GM13976 (cell line): Measurements from ENCODE around the gene ASH1L.
"Not testable (repeated sequence)": the region's sequence is repeated elsewhere in the genome, so short reads cannot be mapped to it uniquely, and the experiment has no call there.

Source experiments
- DNase-seq: peaks from one replicate; pipeline ENCODE4 v3.0.0; 2012; ENCODE audit warnings: low spot score
- in situ Hi-C: fragments of 300-500 bp; cut with MboI; formaldehyde crosslinking; loops from one replicate; pipeline ENCODE4 v1.12.0; 2022; ENCODE audit warnings: low sequenced_read_pairs, mixed read lengths, inconsistent platforms; ENCODE audit not compliant: unreplicated experiment
- TF ChIP-seq, protein P1 (sequence below): IDR thresholded peaks from 2 replicates; pipeline ENCODE4 v1.5.1; 2012; ENCODE audit warnings: borderline replicate concordance, mild to moderate bottlenecking; ENCODE audit not compliant: insufficient read depth; ENCODE audit errors: extremely low read depth, missing control alignments, control extremely low read depth

The ASH1L gene

DNA sequence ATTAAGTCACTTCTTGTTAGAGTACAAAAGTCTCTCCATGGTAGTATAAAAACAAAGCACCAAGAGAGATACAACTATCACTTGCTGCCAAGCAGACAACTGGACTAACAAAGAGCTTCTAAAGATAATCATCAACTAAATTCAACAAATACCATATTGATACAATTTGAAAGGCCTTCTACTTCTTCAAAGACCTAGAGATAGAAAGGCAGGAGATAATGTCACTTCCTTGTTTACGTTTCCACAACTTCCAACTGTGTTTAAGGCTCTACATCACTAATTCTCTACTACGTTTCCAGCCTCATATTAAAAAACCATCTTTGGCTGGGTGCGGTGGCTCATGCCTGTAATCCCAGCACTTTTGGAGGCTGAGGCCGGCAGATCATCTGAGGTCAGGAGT lies 104.5 kb downstream of the ASH1L start:
- in situ Hi-C loops: no loop called here
- TF ChIP-seq, protein P1, sequence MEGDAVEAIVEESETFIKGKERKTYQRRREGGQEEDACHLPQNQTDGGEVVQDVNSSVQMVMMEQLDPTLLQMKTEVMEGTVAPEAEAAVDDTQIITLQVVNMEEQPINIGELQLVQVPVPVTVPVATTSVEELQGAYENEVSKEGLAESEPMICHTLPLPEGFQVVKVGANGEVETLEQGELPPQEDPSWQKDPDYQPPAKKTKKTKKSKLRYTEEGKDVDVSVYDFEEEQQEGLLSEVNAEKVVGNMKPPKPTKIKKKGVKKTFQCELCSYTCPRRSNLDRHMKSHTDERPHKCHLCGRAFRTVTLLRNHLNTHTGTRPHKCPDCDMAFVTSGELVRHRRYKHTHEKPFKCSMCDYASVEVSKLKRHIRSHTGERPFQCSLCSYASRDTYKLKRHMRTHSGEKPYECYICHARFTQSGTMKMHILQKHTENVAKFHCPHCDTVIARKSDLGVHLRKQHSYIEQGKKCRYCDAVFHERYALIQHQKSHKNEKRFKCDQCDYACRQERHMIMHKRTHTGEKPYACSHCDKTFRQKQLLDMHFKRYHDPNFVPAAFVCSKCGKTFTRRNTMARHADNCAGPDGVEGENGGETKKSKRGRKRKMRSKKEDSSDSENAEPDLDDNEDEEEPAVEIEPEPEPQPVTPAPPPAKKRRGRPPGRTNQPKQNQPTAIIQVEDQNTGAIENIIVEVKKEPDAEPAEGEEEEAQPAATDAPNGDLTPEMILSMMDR: no peak
- no peak for DNase-seq

DNA sequence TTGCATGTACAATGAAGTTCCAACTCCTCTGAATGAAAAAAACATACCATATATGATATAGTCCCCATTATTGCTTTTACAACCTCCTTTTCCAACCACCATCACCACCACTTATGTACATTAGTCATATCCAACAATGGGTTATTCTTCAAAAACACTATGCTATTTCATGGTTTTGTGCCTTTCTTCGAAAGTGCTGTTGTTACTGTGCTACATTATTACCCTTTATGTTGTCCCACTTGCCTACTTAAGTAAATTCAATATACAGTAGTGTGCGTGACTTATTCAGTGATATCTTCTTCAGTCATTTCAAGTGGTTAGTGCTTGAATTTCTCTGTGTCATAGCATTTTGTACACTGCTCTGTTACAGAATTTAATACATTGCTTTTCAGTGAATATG lies 105.3 kb downstream of the ASH1L start:
- no peak for DNase-seq
- in situ Hi-C loops: no loop called here
- TF ChIP-seq, protein P1: no peak

- in situ Hi-C loops: no loop called here
- TF ChIP-seq, protein P1: no peak
- no peak for DNase-seq
Measured at GRCh38 chr1:155455588-155456195, 106.9 kb downstream of the ASH1L start.

DNA sequence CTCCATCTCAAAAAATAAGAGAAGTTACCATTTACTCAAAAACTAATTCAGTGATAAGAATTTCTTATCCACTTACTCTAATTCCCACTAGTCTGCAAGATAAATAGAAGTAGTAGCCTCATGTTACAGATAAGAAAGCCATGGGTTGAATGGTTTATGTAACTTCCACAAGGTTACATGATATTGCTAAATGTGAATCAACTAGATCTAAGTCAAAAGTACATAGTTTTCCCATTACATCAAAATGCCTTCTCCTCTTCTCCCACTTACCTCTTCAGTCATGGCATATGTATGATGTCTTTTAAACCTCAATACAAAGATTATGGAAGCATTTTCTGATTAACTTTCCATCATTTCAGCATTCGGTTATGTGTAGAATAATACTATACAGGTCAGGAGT lies 108.5 kb downstream of the ASH1L start:
- TF ChIP-seq, protein P1: no peak
- DNase-seq: no peak
- in situ Hi-C loops: no loop called here

DNA sequence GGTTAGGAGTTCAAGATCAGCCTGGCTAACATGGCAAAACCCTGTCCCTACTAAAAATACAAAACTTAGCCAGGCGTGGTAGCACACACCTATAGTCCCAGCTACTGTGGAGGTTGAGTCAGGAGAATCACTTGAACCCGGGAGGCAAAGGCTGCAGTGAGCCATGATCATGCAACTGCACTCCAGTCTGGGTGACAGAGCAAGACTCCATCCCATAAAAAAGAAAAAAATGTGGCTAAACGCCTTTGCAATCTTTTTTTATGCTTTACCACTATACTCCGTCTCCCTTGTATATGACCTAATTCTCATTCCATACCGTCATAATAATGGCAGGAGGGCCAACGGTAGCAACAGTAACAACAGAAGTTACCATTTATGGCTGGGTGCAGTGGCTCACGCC lies 109.5 kb downstream of the ASH1L start:
- in situ Hi-C loops: no loop called here
- DNase-seq: no peak
- TF ChIP-seq, protein P1: no peak

DNA sequence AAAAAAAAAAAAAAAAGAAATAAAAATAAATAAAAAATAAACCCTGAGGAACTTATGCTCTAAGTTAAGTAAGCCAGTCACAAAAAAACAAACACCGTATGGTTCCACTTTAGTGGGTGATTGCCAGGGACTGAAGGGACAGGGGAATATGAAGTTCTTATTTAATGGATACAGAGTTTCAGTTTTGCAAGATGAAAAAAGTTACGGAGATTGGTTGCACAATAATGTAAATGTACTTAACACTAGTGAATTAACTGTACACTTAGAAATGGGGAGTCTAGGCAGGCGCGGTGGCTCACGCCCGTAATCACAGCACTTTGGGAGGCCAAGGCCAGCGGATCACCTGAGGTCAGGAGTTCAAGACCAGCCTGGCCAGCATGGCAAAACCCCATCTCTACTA lies 111.4 kb downstream of the ASH1L start:
- in situ Hi-C loops: no loop called here
- DNase-seq: no peak
- TF ChIP-seq, protein P1: no peak

DNA sequence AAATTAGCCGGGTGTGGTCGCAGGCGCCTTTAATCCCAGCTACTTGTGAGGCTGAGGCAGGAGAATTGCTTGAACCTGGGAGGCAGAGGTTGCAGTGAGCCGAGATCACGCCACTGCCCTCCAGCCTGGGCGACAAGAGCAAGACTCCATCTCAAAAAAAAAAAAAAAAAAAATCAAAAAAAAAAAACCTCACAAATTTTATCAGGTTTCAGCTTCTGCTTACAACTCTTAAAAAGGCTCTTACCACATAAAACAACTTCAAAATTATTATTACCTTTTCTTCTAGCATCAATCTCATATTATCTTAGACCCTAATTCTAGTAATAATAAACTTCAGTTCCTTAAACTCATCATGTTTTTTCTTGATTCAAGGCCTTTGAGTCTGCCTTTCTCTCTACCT lies 120.2 kb downstream of the ASH1L start:
- in situ Hi-C loops, DNase-seq: not testable (repeated sequence)
